IPS-18c (cell line): ENCODE data around the gene PTPRCAP.

Experiments used
- H3K4me3 ChIP-seq: 2 replicates; pipeline ENCODE4 v1.7.0; 2013; ENCODE audit warnings: low read depth, mild to moderate bottlenecking, low read length, moderate library complexity; ENCODE audit not compliant: insufficient read depth
- H3K9me3 ChIP-seq: one replicate; pipeline ENCODE4 v1.6.1; 2013; ENCODE audit warnings: mild to moderate bottlenecking, low read length, moderate library complexity; ENCODE audit not compliant: control insufficient read depth, insufficient read depth

Gene PTPRCAP

GRCh38 chr11:67396259-67396581 is 41.3 kb downstream of the PTPRCAP start:
- H3K4me3 ChIP-seq, result no peak overlapping the region

DNA sequence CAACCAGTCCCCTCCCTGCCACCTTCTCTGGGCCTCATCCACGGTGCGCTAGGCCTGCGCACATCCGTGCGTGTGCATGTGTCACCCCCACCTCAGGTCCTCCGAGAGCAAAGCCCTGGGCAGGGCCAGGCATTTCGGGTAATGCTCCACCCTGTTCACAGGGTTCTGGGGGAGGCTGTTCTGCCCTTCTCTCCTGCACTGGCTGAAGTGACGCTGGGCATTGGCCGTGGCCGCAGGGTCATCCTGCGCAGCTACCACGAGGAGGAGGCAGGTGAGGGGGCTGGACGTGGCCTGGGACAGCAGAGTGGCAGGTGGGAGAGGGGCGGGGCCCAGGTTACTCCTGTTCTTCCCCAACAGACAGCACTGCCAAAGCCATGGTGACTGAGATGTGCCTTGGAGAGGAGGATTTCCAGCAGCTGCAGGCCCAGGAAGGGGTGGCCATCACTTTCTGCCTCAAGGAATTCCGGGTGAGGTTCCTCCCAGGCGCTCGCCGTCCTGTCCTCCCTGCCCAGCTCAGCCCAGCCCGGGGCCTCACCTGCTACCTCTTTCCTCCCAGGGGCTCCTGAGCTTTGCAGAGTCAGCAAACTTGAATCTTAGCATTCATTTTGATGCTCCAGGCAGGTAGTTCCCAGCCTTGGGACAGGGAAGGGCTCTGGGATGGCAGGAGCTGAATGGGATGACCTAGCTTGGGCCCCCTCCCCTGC is 41.8 kb downstream of the PTPRCAP start:
- H3K9me3 ChIP-seq, result no peaks in the 10 kb centered on the region
- no peak overlapping the region for H3K4me3 ChIP-seq

More at GRCh38 chr11:67396259-67396581, 41.3 kb downstream of the PTPRCAP start:
- H3K9me3 ChIP-seq, result no peaks in the 10 kb centered on the region

GRCh38 chr11:67393990-67394389 is 43.5 kb downstream of the PTPRCAP start:
- Histone ChIP-seq H3K4me3 (no peak overlapping the region), H3K9me3 (no peaks in the 10 kb centered on the region)

- no peak overlapping the region for H3K4me3 ChIP-seq
- no peaks in the 10 kb centered on the region for H3K9me3 ChIP-seq
These were observed 44.0 kb downstream of the PTPRCAP start for GRCh38 chr11:67393437-67393836.

DNA sequence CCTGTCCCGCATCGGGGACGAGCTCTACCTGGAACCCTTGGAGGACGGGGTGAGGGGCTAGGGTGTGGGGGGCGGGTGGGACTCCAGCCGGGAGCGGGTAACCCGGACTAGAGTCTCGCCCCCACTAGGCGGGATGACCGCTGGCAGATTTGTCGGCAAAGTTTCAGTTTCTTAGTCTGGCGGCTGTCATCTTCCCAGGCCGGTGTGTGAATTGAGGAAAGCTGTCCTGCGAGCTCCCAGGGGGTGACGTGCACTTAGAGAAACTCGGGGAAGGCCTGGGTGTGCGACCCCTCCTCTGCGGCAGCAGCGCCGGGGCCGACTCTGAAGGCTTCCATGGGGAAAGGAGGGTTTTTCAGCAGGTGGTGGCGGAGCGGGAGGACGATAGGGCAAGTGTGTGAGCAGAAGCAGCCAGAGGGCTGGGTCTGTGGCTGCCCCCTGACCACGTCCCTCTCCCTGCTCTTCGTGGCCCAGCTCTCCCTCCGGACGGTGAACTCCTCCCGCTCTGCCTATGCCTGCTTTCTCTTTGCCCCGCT is 45.2 kb downstream of the PTPRCAP start:
- Histone ChIP-seq H3K9me3 (no peaks in the 10 kb centered on the region), H3K4me3 (peak overlapping the region; percentile 80)

DNA sequence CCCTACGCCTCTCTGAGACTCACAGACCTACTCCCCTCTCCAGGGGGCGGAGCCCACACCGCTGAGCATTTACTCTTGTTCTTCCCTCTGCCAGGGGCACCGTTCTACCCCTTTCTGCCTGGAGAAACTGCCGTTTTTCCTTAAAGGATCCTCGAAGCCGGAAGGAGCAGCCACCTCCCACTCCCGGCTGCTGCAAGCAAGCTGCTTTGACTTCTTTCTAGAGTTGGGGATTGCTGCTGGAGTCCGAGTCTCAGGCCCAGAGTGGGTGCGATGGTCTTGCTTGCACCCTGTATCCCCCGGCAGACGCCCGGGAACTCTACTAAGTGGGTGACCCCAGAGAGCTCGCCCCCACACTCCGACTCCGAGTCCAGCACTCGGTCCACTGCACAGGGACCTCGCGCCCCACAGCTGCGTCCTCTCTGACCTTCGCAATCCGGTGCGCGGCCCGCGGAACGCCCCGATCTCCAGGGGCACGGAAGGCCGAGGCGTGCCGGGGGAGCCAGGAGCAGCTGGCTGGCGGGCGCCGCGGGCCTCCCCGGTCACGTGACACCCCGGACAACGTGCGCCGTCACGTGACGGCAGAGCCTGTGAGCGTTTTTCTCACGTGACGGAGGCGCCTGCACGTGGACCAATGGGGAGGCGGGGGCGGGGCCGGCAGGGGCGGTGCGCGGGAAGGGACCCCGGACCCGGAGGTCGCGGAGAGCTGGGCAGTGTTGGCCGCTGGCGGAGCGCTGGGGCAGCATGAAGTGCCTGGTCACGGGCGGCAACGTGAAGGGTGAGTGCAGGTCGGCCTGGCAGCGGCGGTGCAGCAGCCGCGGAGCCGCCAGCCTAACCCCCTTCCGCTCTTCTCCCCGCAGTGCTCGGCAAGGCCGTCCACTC is 45.9 kb downstream of the PTPRCAP start, which contains the start of gene RAD9A:
Gene RAD9A, plus strand, starts transcription at position 683 of the 879 bp plus-strand sequence. Its CDS starts 59 bp downstream, at position 742.
- H3K4me3 ChIP-seq, result peak within 1 kb of the TSS; percentile 80
- no peaks in the 10 kb centered on the region for H3K9me3 ChIP-seq

DNA sequence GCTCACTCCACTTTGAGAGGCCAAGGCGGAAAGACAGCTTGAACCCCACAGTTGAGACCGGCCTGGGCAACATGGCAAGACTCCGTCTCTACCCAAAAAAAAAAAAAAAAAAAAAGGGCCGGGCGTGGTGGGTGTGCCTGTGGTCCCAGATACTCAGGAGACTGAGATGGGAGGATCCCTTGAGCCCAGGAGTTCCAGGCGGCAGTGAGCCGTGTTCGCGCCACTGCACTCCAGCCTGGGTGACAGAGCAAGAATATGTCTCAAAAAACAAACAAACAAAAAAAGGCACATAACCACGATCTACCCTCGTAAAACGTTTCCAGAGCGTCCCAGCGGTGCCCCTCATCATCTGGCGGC is 46.6 kb downstream of the PTPRCAP start:
- H3K9me3 ChIP-seq, result no peaks in the 10 kb centered on the region
- H3K4me3 ChIP-seq, result peak overlapping the region; percentile 80

DNA sequence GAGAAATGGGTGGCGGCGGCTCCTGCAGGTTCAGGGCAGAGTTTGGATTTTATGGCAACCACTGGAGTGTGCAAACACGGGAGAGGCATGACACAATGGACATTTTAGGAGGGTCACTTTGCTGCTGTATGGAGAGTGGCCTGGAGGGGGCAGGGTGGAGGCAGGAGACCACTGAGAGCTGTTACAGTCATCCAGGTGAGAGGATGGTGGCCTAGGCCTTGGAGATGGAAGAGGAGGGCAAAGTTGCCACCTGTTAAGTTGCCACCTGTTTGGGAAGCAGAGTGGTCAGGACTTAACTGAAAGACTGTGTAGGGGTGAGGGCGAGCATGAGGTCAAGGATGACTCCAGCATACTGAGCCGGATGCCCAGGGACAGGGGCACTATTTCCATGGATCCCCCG is 48.0 kb downstream of the PTPRCAP start:
- Histone ChIP-seq H3K9me3 (no peaks in the 10 kb centered on the region), H3K4me3 (no peak overlapping the region; the same call in 1 of the 2 replicates)

DNA sequence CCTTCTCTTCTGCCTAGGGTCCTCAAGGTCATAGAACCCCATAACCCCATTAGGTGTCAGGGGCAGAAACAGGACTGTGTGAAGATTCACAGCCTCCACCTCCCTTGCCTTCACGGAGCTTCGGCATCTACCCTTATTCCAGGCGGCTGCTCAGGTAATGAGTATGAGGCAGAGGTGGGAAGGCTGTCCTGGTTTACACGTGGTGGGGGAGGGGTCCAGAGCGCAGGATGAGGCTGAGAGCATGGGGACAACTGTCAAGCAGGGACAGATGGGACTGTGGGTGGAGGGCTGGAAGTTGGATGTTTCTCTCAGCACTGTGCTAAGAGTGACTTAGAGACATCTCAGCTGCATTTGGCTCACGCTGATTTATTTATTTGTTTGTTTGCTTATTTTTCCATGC is 50.0 kb downstream of the PTPRCAP start:
- Histone ChIP-seq H3K9me3 (no peaks in the 10 kb centered on the region), H3K4me3 (no peak overlapping the region)

GRCh38 chr11:67387069-67387468 is 50.4 kb downstream of the PTPRCAP start:
- H3K9me3 ChIP-seq, result no peaks in the 10 kb centered on the region
- H3K4me3 ChIP-seq, result no peak overlapping the region
